Fibroblast of the conjunctiva (primary cell): Measurements from ENCODE around the gene MAGED1.

Experiments used
- DNase-seq: peaks from one replicate; pipeline ENCODE4 v3.0.0-alpha.2; 2010; ENCODE audit warnings: low read depth

The MAGED1 gene, protein sequence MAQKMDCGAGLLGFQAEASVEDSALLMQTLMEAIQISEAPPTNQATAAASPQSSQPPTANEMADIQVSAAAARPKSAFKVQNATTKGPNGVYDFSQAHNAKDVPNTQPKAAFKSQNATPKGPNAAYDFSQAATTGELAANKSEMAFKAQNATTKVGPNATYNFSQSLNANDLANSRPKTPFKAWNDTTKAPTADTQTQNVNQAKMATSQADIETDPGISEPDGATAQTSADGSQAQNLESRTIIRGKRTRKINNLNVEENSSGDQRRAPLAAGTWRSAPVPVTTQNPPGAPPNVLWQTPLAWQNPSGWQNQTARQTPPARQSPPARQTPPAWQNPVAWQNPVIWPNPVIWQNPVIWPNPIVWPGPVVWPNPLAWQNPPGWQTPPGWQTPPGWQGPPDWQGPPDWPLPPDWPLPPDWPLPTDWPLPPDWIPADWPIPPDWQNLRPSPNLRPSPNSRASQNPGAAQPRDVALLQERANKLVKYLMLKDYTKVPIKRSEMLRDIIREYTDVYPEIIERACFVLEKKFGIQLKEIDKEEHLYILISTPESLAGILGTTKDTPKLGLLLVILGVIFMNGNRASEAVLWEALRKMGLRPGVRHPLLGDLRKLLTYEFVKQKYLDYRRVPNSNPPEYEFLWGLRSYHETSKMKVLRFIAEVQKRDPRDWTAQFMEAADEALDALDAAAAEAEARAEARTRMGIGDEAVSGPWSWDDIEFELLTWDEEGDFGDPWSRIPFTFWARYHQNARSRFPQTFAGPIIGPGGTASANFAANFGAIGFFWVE

DNA sequence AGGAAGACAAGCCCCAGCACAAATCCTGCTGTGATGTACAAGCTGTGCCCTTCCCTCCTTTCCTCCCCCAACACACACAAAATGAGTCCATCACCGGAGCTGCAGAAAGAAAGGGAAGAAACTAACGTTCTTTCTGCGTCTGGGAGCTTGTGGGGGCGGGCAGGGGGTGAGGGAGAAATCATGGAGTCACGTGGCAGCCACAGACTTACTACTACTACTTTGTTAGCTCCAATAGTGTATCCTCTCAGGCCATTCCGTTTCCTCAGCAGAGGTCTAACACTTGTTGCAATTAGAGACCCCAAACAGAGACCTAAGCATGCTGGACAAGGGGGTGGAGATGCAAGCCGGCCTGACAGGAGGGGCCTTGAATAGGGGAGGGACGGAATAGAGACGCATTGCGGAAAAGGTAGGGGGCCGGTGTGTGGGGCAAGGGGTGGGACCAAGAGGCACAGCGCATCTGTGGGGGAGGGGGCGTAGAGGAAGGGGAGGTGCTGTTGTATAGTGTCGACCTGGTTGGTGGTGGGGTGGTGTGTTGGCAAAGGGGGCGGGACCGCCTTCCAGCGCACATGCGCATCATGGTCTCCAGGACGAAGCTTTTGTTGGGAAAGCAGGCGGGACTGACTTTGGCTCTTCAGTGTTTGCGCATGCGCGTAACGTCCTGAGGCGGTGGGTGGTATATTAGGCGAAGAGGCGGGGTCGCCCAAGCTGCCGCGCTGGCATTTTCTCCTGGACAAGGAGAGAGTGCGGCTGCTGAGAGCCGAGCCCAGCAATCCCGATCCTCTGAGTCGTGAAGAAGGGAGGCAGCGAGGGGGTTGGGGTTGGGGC lies at the start of gene MAGED1:
MAGED1 (plus strand) TSS at position 703 of the 825 bp plus-strand sequence. CDS start 682 bp downstream, outside the sequence.
- DNase-seq = peak; percentile 93

DNA sequence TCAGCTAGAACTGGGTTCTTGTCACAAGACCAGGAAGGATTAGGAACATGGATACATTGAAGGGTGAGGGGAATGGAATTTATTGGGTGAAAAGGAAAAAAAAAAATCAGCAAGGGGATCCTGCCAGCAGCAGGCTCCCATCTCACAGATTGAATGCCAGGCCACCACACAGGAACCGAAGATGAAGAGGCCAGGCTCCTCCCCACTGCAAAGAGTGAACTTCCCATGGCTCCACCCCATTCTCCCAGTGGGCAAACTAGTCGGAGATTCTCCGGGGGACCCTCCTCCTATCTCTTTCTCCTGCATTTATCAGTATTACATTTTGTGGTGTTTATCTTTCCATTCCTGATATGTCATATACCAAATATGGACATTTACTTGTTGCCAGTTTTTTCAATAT lies 46.0 kb upstream of the MAGED1 start:
- no peak for DNase-seq

DNA sequence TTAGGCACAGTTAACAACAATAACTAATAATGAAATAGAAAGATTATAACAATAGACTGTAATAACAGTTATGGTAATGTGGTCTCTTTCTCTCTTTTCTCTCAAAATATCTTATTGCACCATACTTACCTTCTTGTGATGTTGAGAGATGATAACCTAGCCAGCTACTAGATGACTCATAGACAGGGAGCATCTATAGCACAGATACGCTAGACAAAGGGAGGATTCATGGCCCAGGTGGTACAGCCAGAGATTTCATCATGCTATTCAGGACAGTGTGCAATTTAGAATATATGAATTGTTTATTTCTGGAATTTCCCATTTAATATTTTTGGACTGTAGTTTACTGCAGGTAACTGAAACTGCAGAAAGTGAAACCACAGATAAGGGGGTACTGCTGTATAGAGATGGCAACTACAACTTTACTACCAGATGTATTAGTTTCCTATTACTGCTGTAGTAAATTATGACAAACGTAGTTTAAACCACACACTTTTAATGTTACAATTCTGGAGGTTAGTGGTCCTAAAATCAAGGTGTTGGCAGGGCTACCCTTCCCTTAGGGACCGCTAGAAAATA lies 41.8 kb upstream of the MAGED1 start:
- no peak for DNase-seq

DNA sequence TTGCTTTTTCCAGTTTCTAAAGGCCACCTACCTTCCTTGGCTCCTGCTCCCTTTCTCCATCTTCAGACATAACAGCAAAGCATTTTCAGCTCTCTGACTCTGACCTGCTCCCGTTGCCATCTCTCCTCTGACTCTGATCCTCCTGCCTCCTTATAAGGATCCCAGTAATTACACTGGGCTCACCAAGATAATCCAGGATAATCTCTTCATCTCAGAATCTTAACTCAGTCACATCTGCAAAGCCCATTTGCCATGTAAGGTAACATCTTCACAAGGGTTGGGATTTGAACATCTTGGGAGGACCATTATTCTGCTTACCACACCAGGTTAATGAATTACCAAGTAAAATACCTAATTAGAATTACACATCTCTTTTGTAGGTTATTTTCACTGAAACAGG lies 41.3 kb upstream of the MAGED1 start:
- no peak for DNase-seq

DNA sequence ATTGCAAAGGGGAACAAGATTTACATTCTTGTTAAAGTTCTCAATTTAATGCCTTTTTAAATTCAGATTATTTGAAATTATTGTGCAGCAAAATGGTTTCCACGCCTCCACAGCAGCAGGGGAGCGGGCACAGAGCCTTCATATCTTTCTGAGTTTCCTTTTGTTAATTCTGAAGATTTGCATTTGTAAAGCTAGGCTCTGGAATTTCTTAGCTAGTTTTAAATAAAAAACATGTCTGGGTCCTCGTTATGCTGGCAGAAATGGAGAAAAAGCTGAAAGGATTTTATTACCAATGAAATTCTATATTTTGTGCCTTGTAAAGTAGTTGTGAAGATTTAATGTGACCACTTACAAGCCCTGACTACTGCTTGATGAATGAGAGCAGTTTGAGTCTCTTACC lies 40.8 kb upstream of the MAGED1 start:
- no peak for DNase-seq

DNA sequence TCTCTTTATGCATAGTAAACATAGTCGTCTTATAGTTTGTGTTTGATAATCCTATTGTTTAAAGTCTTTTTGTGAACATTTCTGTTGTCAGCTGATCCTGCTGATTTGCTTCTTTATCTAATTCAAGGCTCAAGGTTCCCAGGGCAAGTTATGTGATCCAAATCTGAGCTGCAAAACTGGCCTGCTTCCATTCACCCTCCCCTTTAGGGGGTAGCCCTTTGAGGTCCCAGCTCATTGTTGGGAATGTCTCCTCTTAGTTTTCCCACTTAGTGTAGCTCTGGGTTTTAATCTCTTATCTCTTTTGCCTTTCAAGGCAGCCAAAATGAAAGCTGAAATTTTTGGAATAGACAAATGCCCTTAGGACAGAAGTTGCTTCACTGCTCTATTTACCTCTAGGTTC lies 40.2 kb upstream of the MAGED1 start:
- DNase-seq = no peak

DNA sequence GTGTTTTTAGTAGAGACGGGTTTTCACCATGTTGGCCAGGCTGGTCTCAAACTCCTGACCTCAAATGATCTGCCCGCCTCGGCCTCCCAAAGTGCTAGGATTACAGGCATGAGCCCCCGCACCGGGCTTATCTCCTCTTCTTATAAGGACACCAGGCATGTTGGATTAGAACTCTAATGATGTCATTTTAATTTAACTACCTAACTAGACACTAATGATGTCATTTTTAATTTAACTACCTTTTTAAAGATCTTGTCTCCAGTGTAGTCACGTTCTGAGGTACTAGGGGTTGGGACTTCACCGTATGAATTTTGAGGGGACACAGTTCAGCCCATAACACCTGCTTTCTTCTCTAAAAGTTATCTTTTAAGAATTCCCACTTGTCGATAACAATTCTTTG lies 37.7 kb upstream of the MAGED1 start:
- no peak for DNase-seq

DNA sequence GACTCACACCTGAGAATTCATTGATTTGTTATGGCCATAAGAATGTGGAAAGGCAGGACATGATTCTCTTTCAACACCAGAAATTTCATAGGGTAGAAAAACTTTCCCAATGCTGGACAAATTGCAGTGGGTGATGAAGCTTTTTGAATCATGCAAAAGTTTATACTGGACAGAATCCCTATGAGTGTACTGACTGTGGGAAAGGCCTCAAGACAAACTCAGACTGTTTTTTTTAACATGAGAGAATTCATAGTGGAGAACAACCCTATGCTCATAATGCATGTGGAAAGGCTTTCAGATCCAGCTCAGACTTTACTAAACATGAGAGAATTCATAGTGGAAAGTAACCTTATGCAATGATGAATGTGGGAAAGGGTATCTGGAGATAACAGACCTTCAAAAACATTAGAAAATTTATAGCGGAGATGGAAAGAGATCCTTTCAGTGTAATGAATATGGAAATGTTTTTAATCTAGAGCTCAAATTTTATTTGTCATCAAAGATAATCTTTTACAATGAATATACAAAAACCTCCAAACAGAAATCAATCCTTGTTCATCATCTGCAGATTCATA lies 36.2 kb upstream of the MAGED1 start:
- no peak for DNase-seq

DNA sequence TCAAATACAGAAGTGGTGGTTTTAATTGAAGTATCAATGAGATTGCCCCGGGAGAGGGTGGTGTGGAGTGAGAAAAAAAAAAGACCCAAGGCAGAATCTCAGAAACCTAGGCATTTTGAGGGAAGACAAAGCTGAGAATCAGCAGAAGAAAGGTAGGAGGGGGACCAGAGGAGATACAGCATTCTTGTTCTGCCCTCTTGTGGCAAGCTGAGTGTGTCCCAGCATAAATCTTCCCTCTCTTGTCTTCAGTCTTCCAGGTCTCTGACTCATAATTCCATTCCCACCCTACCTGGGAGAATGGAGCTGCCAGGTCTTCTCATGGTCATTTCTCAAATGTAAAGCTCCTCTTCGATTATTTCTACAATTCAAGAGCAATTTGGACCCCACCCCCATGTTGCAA lies 32.7 kb upstream of the MAGED1 start:
- DNase-seq = no peak

DNA sequence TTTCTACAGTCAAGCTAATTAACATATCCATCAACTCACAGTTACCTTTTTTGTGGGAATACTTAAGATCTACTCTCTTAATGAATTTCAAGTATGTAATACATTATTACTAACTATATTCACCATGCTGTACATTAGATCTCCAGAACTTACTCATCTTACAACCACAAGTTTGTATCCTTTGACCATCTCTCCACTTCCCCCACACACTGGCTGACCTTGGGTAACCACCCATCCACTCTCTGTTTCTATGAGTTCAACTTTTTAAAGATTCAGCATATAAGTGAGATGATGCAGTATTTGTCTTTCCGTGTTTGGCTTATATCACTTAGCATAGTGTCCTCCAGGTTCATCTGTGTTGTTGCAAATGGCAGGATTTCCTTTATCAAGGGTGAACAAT lies 30.5 kb upstream of the MAGED1 start:
- no peak for DNase-seq

DNA sequence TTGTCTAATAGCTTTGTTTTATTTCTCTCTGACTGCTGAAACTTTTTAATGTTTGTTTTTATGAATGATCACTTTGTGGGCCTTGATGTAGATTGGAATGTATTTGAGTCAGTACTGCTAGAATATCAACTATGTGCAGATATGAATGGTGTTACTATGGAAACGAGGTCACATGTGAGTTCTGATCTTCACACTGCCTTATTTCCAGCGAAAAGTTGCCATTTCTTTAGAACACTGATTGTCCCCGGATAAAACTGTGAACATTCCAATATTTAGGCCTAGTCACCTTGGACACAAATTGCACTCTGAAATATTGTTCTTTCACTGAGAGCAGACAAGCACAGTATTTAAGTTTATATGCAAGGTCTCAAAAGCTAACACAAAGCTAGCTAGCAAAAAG lies 27.2 kb upstream of the MAGED1 start:
- no peak for DNase-seq

DNA sequence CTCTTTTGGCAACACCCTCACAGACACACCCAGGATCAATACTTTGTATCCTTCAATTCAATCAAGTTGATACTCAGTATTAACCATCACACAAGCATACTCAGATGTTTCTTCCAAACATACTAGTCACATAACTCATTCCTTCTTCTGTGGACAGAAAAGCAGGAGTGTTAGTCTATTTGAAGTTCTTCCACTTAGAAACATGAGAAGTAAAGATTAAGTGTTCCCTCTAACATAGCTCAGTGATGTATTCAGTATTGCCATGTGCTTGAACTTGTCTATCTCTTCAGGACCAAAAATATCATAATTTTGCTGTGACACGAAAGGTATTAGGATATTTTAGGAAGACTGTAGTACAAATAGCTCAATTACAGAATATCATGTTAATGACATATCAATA lies 25.8 kb upstream of the MAGED1 start:
- DNase-seq = no peak

DNA sequence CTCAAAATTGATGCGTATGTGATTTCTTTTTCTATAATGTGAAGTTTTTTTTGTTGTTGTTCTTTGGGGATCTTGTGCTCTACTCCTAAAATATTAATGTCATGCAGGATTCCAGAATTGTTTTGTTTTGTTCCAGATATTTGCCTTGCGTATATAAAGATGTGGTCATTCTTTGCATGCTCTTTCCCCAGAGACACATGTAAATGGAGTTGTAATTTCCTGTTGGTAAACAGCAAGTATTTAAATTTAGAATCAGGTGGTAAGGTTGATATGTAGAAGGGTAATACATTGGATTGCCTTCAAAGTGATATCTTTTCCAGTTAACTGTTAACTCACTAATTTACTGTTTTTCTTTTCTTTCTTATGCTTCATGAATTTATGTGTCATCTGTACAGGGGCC lies 23.1 kb upstream of the MAGED1 start:
- DNase-seq = no peak

DNA sequence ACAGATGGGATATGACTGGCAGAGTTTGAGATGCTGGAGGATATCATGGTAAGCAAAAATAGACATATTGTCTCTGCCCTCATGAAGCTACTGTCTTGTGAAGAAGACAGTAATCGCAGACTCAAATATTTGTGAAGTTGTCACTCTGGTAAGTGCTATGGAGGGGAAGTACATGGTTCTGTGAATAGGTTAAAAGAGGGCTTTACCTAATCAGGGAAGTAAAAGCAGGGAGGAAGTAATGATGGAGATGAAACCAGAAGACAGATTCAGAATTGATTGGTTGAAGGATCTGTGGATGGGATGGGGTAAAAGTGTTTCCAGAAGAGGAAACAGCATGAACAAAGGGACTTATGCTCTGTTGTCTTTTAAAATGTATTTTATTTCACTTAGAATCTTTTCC lies 19.3 kb upstream of the MAGED1 start:
- DNase-seq = no peak

DNA sequence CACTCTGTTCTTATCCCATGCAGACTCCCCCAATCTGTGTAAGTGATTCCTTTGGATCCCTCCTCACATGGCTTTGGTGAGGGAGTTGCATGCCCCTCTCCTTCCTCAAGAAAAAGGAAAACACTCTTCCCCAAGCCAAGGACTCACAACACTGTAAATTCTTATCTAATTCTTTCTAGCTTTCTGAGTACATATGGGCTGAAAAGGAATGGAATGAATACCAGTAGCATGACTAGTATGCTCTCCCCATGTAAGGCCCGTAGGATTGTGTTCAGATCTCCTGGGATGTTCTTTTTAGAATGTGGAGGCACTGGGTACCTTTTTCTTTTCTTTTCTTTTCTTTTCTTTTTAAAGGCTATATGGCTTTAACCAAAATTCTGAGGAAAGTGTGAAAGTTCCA lies 17.0 kb upstream of the MAGED1 start:
- DNase-seq = no peak

DNA sequence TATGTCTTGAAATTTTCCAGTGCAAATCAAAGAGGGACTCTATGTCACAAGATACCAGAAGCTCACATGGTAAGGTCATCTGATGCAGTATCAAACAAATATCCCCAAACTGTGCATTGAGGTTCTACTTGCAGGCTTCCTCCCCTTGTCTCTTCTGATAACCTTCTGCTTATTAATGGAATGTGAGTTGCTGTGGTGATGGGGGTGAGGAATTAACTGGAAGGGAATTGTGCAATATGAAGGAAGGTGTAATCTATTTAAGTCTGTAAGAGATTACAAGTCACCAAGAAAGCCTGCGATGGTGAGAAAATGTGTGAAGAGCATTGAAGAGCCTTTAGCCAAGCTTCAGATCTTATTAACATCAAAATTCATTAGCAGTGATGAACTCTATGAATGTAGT lies 15.4 kb upstream of the MAGED1 start:
- DNase-seq = no peak

DNA sequence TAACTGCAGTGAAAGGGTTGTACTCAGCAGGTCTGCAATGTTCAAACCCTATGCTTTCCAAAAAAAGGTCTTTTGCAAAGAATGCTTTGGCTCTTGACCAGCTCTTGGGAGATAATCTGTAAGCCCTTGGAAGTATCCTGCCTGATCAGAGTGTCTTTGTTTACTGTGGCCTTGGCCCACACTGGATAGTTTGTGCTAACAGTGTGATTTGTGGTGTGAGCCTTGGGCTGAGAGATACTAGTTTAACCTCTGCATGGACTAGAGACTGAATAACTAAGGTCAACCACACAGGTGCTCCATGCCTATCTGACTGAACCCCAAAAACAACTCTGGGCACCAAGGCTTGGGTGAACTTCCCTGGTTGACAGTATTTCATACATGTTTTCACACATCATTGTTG lies 3.6 kb upstream of the MAGED1 start:
- DNase-seq = no peak

DNA sequence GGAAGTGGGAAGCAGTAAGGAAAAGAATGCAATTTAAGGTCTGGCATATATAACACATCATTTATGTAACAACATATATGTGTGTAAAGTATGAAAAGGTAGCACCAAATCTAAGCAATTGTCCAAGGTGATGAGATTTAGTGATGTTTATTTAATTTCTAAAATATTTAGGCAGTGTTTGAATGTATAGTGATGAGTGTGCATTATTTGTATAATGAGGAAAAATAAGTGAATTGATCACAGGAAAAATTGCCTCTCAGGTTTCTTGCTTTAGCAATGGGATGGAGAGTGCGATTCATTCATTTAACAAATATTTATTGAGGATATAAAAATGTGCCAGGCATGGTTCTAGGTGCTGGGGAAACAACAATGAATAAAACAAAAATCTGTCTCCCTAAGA lies 2.2 kb upstream of the MAGED1 start:
- DNase-seq = no peak

DNA sequence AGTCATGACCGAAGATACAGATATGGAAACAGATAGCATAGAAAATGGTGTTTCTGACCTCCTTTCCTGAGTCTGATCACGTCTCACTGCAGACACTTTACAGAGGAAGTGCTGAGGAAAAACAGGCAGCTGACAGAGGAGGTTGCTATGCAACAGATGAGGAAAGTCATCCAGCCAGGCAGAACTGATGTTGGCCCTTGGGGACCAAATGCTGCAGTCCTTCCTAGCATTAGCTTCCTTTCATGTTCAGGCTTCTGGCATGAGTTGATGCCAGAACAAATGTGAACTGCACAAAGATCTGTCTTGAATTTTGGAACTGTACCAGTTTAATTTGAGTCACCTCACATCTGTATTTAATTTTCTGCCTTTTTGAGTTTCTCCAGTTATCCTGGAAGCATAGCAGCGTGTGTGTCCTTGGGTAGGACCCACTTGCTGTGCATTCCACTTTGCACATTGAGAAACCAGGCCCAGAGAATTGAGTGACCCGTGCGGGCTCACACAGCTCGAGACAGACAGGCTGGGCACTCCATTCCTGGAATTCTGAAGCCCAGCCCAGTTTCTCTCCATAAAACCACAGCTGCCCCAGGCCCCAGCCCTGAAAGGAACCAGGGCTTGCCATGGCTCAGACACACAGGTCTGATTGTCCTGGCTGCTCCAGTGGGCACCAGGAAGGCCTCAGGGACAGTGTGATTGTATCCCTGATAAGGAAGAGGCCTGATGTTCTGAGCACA lies 1.4 kb upstream of the MAGED1 start:
- DNase-seq = peak; percentile 90

DNA sequence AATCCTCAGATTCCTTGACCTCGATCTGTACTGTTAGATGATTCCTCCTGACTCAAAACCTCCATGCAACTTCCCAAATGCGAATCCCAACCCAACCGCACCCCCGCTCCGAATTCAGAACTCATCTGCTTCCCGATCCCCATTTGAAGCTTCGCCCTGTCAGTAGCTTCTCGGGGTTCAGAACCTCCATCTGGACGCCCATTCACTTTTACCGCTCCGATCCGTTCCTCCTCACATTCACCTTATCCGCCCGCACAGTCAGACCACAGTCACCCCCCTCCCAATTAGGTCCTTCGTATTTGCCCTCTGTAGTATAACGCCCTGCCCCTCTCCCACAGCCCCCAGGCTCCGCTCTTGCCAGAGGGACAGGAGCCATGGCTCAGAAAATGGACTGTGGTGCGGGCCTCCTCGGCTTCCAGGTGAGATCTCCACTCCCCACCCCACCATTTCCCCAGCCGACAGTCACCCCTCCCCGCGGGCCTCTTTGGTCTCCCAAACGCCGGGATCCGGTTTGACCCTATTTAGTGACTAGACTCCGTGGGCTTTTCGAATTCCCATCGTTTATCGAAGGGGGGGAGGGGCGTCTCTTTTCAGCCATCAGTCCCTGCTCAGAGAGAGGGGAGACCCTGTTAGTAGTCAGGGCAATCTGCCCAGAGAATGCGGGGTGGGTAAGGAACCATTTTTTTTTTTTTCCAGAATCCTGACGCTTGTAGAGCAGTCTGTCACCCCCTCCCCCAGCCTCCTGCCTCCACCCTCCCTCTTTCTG lies 691 bp downstream of the MAGED1 start:
- no peak for DNase-seq
